ENCODE results near the gene RFT1. TPM values are rescaled to one million over a fixed set of nuclear protein-coding genes. Genes with fewer than 3 reads are reported as not detected.
"Not testable (repeated sequence)": the region's sequence is repeated elsewhere in the genome, so short reads cannot be mapped to it uniquely, and the experiment has no call there.

Gene RFT1
- total RNA-seq, 2 experiments from 2014 or later, result 55.3 to 58.1 TPM

DNA sequence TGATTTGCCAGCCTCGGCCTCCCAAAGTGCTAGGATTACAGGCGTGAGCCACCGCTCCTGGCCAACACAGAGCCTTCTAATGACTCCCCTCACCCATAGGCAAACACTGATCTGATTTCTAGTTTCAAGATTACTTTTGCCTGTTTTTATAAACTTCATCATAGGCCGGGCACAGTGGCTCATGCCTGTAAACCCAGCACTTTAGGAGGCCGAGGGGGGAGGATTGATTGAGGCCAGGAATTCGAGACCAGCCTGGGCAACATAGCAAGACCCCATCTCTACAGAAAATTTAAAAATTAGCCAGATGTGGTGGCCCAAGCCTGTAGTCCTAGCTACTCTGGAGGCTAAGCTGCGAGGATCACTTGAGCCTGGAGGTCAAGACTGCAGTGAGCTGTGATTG is 76.0 kb downstream of the RFT1 start:
- CTCF ChIA-PET, result not testable (repeated sequence)
- POLR2A ChIA-PET, result interaction anchor here (0.7 kb wide), 1 partner anchor 141 kb away, joined by 3 read pairs; no protein-coding TSS in a partner anchor

DNA sequence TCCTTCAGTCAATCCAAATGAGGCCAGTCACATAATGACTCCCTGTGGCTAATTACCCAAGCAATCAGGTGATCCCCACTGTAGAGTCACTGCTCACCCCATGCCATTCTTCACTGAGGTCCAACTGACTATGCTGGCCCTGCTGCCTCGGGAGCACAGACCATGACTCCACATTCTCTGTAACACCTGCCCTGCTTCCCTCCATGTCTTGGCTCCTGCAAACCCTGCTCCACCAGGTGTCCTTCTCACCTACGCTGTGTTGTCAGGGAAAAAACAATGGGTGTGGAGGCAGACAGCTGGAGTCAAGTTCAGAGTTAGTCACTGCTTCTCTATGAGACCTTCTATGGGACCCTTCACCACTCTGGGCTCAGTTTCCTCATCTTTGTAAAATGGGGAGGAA is 78.3 kb downstream of the RFT1 start:
- CTCF ChIA-PET, result no interaction called here

DNA sequence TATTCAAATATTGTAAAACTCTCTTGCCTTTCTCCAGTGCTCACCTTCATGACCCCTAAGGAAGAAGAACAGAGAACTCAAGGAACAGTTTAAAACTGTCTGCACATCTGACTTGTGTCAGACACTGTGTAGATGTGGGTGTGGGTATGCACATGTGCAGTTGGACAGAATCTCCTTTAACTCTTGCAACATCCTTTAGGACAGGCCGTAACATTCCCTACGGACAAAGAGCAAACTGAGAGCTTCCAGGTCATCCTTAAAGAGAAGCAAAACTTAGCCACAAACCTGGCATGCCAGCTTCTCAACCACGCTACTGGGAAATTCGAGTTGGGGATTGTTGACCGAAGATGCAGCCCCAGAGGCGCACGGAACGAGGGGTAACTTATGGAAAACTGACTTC is 80.2 kb downstream of the RFT1 start:
- POLR2A ChIA-PET, result no interaction called here
- CTCF ChIA-PET, result no interaction called here

More for the DNA sequence above, 78.3 kb downstream of the RFT1 start:
- POLR2A ChIA-PET, result interaction anchor here (0.6 kb wide), 1 partner anchor 281 kb away, joined by 3 read pairs; the partner anchor contains the start of gene NEK4

DNA sequence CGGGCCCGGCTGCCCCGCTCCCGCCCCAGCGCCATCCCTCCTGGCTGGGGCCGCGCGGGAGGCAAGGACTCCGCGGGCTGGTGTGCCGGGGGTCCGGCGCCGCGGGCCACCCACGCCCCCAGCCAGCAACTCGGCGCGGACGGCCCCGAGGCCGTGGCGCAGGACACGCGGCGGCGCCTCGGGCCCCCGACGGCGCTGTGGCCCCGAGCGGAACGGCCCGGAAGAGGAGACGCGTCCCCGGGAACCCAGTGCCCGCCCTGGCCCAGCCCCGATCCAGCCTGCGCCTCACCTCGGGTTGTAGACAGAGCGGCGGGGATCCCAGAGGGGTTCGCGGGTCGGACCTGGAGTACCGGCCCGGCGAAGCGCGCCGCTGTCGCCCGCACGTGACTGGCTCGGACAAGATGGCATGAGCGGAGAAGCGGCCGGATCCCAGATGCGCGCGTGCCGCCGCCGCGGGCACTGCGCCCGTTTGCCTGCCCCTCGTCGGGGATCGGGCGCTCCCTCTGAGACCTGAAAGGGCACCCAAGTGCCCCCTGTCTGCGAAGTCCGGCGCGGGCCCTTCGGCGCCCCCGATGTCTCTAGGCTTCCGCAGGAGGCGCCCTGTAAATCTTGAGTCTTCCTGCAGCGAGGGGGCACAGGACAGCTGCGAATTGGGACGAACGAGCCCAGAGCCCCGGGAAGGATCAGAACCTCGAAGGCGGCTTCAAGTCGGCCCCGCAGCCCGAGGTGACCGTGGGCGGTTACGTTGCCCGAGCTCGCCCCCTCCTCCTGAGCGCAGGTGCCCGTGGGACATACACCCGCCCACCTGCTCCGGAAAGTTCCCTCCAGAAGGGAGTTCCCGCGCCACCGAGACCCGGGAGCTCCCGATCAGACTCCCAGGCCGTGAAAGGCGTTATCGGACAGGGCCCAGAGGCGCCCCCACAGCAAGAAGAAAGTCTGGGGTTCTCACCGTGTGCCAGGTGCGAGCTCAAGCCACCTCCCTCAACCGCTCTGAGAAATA is 83.8 kb downstream of the RFT1 start:
- POLR2A ChIA-PET, result interaction anchor here (0.6 to 1.2 kb wide), 7 partner anchors 27 to 154 kb away, joined by 3 to 7 read pairs (median 4); partner anchors contain the start of gene STIMATE
- CTCF ChIA-PET, result interaction anchor here (0.6 to 1.5 kb wide), 7 partner anchors 15 to 164 kb away, joined by 3 to 5 read pairs (median 3); no protein-coding TSS in a partner anchor

DNA sequence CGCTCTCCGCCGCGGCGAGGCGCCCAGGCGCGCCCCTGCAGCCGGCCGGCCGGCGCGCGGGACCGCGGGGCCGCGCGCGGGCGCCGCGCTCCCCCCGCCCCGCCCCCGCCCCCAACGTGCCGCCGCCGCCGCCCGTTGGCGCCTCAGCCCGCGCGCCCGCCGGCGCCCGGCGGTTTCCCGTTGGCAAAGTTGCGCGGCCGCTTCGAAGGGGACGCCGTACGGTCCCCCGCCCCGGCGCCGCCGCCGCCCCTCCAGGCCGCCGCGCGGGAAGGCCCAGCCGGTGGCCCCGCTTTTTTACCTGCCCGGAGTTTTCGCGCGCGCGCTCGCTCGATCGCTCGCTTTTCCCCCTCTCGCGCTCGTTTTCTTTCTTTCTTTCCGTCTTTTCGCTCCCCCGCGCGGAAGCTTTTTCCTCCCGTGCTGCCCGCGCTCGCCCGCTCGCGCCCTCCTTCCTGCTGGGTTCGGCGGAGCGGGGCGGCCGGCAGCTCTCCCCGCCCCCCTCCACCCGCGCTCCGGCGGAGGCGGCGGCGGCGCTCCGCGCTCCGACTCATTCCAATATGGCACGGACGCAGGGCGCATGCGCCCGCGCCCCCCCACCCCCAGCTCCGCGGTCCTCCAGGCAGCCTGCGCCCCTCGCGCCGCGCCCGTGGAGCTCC is 84.6 kb downstream of the RFT1 start, which contains the start of gene SFMBT1:
SFMBT1 (minus strand) TSS at position 556 of the 653 bp plus-strand sequence. CDS start 76,945 bp downstream, outside the sequence.
- ChIA-PET POLR2A (interaction anchor here (0.6 to 1.2 kb wide), 7 partner anchors 28 to 153 kb away, joined by 3 to 7 read pairs (median 4); partner anchors contain the start of gene STIMATE), CTCF (interaction anchor here (0.6 to 1.5 kb wide), 4 partner anchors 16 to 163 kb away, joined by 3 to 5 read pairs (median 3); no protein-coding TSS in a partner anchor)

DNA sequence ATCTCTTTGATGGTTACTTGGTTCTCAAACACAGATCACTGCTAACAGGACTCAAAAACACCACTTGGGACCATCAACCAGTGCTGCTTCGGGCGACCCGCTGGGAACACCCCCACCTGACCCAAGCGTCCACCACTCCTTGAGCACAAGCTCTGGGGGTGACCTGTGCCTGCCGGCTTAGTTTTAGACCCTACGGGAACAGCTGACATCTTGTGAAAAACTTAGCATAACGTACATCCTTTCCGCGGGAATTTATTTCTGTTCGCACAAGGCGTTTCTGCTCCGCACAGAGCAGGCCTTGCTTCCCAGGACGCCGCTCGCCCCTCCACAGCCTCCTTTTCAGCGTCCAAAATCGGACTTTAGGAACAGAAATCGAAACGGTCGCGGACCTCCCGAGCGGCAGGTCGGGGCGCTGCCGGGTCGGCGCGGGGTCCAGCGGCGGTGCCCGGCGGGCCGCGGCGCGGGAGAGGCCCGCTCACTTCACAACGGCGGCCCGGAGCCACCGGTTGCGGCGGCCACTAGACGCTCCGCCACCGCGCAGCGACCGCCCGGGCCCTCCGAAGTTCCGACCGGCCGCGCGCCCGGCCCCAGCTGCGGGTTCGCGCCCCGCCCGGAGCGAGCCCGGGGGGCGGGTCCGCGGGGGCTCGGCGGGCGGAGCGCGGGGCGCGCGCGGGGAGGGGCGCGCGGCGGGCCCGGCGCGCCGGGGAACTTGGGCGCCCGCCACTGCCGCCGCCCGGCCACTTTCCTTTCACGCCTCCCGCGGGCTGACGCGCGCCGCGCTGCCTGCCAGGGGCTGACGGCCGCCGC is 85.3 kb downstream of the RFT1 start:
- POLR2A ChIA-PET, result interaction anchor here (0.7 to 1.2 kb wide), 4 partner anchors 29 to 151 kb away, joined by 3 to 7 read pairs (median 4); no protein-coding TSS in a partner anchor
- CTCF ChIA-PET, result interaction anchor here (0.8 to 2.0 kb wide), 4 partner anchors 17 to 152 kb away, joined by 3 to 5 read pairs (median 4); no protein-coding TSS in a partner anchor

DNA sequence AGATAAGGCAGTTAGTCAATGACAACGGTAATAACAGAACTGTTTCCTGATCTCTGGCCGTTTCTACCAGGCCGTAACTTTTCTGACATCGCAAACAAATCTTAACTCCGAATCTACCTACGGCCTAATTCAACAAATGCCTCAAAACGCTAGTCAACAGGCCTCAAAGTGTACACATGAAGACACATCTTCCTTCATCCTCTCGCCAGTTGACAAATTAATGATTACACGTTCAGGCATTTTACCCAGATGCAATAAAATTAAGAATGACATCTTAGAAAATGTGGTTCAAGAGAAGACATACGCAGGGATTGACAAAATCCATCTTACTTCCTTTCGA is 85.9 kb downstream of the RFT1 start:
- ChIA-PET POLR2A (no interaction called here), CTCF (interaction anchor here (2.0 kb wide), 1 partner anchor 151 kb away, joined by 5 read pairs; no protein-coding TSS in a partner anchor)

DNA sequence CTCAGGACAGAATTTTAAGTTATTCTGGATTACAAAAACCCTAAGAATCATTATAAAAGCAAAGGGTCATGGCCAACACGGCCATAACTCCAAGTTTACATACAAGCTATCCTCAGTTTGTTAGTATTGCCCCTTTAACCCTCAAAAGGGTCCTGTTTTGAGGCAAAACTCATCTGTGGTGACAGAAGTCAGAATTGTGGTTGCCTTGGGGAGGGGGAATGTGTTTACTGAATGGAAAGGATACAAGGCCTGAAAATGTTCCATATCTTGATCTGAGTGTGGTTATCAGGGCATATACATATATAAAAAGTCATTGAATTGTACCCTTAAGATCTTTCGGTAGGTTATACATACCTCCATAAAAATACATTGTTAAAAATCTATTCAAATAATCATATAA is 86.5 kb downstream of the RFT1 start:
- POLR2A ChIA-PET, result no interaction called here
- CTCF ChIA-PET, result interaction anchor here (0.7 to 2.0 kb wide), 2 partner anchors 151 to 354 kb away, joined by 3 to 5 read pairs; no protein-coding TSS in a partner anchor

DNA sequence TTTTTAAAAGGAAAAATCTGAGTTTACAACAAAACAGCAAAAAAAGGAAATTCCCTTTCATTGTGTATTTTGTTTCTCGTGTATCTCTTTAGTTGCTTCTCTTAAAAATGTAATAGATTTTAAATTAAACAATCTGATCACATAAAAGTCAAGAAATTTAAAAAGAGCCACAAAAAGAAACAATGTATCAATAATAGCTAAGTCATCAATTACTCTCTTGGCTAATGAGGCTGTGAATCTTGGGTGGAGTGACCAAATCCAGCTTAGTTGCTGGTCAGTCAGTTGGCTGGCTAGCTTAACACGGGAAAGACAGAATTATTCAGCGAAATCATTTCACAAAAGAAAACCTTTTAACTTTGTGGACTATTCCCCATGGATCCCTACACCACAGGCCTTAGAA is 87.6 kb downstream of the RFT1 start:
- ChIA-PET CTCF (interaction anchor here (2.0 kb wide), 1 partner anchor 149 kb away, joined by 5 read pairs; no protein-coding TSS in a partner anchor), POLR2A (interaction anchor here (0.5 kb wide), 1 partner anchor 292 kb away, joined by 3 read pairs; no protein-coding TSS in a partner anchor)

DNA sequence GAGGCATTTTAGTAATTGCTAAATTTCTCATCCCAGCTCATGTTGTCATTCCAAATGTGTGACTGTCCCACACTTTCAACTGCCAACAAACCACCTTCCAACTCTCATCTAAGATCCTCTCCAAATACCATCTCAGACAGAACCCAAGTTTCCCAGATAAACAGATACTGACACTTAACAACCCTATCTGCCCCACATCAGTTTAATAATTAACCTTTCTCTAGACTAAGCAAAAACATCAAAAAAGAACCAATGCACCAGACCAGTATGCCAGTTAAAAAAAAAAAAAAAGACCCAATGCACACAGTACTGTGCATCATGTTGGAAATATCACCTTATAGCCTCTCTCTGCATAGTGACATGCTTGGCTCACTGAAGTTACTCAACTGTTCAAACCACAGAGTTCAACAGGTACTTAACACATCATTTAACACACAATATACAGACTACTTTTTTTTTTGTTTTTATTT is 89.8 kb downstream of the RFT1 start:
- ChIA-PET POLR2A (interaction anchor here (0.5 kb wide), 1 partner anchor 147 kb away, joined by 4 read pairs; no protein-coding TSS in a partner anchor), CTCF (no interaction called here)

DNA sequence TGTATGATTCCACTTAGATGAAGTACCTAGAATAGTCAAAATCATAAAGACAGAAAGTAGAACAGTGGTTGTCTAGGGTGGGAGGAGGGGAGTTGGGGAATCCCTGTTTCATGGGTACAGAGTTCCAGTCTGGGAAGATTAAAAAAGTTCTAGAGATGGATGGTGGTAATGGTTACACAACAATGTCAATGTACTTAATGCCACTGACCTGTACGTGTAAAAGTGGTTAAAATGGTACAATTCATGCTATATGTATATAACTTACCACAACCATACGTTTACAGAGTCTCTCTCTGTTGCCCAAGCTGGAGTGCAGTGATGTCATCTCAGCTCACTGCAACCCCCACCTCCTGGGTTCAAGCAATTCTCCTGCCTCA is 90.9 kb downstream of the RFT1 start:
- CTCF ChIA-PET, result no interaction called here

DNA sequence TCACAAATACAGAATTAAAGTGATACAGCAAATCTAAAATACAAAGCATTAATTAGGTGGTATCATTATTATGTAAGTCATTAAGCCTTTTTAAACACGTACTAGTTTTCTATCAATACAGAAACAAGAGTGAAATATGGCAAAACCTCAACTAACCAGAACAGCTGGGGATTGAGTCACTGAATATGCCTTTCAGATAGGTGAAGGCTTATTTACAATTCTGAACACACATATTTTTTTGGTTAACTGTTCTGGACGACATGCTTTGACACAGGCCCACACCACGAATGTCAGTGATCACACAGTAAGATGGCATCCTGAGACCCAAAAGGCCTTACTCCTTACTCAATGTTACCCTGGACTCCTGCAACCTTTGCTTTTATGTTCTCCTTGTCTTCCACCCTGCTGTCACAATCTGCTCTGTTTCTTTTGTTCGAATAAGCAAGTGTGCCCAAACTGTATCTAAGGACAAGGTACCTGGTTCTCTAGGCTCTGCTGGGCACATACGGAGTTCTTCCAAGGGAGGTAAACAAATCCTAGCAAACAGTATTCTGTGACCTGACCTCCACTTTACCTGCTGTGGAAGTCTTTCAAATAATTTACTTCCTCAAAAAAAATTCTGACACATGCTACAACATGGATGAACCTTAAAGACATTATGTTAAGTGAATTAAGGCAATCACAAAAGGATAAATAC is 91.4 kb downstream of the RFT1 start:
- CTCF ChIA-PET, result no interaction called here
- POLR2A ChIA-PET, result no interaction called here

More for the DNA sequence above, 90.9 kb downstream of the RFT1 start:
- POLR2A ChIA-PET, result no interaction called here

Other genes starting within 250 kb of the RFT1 start
- gene STIMATE, start 232.9 kb downstream of the RFT1 start, total RNA-seq, result 10 to 100 TPM; 36.1 to 39.8 TPM
- 10 to 100 TPM; 17.4 to 20.3 TPM for gene SFMBT1, start 84.4 kb downstream of the RFT1 start, total RNA-seq
- 10 to 100 TPM; 20.6 to 21.4 TPM for gene PRKCD, start 30.8 kb upstream of the RFT1 start, total RNA-seq
- 100 to 1,000 TPM; 209 to 214 TPM for gene TKT, start 125.6 kb upstream of the RFT1 start, total RNA-seq
- 10 to 100 TPM; 37.9 to 40.5 TPM for gene DCP1A, start 217.1 kb upstream of the RFT1 start, total RNA-seq

Data from activated CD8-positive, alpha-beta memory T cell treated with anti-CD3 and anti-CD28 coated beads for 36 hours (primary cell).